Activated naive CD4-positive, alpha-beta T cell treated with anti-CD3 and anti-CD28 coated beads, Interleukin-2, amount 50 U/mL, for 72 hours (primary cell): ENCODE measurements around the gene CD8A. TPM values are rescaled to one million over a fixed set of nuclear protein-coding genes. Genes with fewer than 3 reads are reported as not detected.

Source experiments
- ATAC-seq, 2 donors: fragments of 150-1000 bp; cut with Tn5 transposase; 2 replicates each; pipeline ENCODE4 v1.10.0; 2021; ENCODE audit warnings: mild to moderate bottlenecking in 2 of 2, moderate library complexity in 2 of 2
- DNase-seq, 2 donors: peaks; one replicate each; pipeline ENCODE4 v3.0.0; 2021 to 2022; ENCODE audit warnings: low spot score in 2 of 2
- H3K27ac Mint-ChIP-seq, 2 donors: one replicate each; pipeline ENCODE4 v1.8.0; 2022; ENCODE audit warnings: mild to moderate bottlenecking in 2 of 2, mixed read lengths in 2 of 2
- H3K36me3 Mint-ChIP-seq, 2 donors: one replicate each; pipeline ENCODE4 v1.8.0; 2022; ENCODE audit warnings: mixed read lengths in 2 of 2
- H3K9me3 Mint-ChIP-seq, 2 donors: one replicate each; pipeline ENCODE4 v1.8.0; 2022; ENCODE audit warnings: mixed read lengths in 2 of 2
- total RNA-seq, 2 donors: library from RNA; stranded (reverse); gene quantifications; one replicate each; pipeline ENCODE4 v1.2.3, GENCODE V29; 2022

The CD8A gene
- total RNA-seq, 2 donors from 2014 or later, result 0.31 to 1.7 TPM

DNA sequence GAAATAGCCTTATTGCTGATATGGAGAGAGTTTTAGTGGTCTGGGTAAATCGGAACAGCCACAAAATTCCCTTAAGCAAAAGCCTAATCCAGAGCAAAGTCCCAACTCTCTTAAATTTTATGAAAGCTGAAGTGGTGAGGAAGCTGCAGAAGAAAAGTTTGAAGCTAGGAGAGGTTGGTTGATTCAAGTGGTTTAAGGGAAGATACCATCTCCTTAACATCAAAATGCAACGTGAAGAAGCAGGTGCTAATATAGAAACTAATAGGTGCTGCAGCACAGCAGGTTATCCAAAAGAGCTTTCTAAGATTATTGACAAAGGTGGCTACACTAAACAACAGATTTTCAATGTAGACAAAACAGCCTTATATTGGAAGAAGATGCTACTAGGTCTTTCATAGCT, 28.2 kb upstream of the CD8A start:
- DNase-seq, result no peak
- no peak overlapping the region for H3K27ac Mint-ChIP-seq
- H3K9me3 Mint-ChIP-seq, result peaks cover 0 to 9% of the 10 kb centered on the region in 2 donors
- H3K36me3 Mint-ChIP-seq, result peaks cover 5 to 8% of the 10 kb centered on the region in 2 donors
- no peak for ATAC-seq

- Mint-ChIP-seq H3K9me3 (peaks cover 0 to 9% of the 10 kb centered on the region in 2 donors), H3K36me3 (peaks cover 4 to 5% of the 10 kb centered on the region in 2 donors), H3K27ac (no peak overlapping the region)
- ATAC-seq (no peak), DNase-seq (no peak)
Observed at GRCh38 chr2:86818114-86818801, 27.5 kb upstream of the CD8A start.

- Mint-ChIP-seq H3K27ac (no peak overlapping the region), H3K9me3 (no peaks in the 10 kb centered on the region), H3K36me3 (no peaks in the 10 kb centered on the region)
- ATAC-seq, result peak; percentile 44 to 89
- DNase-seq, result no peak
Observed at GRCh38 chr2:86815611-86816010, 24.9 kb upstream of the CD8A start.

GRCh38 chr2:86809481-86810121, 18.9 kb upstream of the CD8A start:
- DNase-seq, result no peak
- H3K27ac Mint-ChIP-seq, result peak overlapping the region in 1 of 2 donors; percentile 44
- no peaks in the 10 kb centered on the region for H3K36me3 Mint-ChIP-seq
- no peaks in the 10 kb centered on the region for H3K9me3 Mint-ChIP-seq
- no peak for ATAC-seq

- peak; percentile 94 to 95 for ATAC-seq
- no peak overlapping the region for H3K27ac Mint-ChIP-seq
- H3K36me3 Mint-ChIP-seq, result no peaks in the 10 kb centered on the region
Observed at GRCh38 chr2:86808315-86809161, 17.8 kb upstream of the CD8A start.

DNA sequence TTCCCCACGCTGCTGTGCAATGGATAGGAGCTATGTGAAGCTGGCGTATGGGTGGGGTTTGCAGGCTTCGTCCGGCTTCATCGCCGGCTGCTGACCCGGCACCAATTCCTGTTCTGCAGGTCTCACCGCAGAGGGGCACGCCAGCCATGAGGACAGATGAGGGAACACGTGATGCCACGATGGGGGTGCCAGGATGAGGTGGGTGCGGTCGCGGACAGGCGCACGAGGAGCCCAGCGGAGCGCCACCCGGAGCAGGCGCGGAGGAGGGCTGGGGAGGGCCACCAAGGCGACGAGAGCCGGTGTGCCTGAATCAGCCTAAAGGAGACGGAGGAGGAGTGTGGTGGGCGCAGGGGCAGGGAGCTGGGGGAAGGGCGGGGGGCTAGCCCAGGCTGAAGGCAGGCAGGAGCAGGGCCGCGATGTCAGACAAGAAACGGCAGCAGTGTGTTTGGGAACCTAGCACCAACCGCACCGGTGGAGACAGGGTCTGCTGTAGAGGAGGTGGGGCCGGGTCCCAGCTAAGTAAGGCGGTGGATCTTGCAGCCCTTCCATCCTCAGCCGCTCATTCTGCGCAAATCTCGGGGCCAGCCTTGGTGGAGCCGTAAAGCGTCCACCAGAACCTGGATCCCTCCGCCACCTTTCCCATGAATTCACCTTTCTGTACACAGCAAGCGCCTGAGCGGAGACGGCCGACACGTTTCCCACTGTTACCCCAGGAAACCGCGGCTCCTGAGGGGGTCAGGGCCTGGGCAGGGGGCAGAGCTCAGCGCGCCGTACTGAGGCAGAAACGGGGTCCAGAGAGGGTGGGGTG, 17.0 kb upstream of the CD8A start:
- H3K36me3 Mint-ChIP-seq, result no peaks in the 10 kb centered on the region
- H3K9me3 Mint-ChIP-seq, result no peaks in the 10 kb centered on the region
- ATAC-seq, result peak; percentile 46 to 52
- peak in 1 of 2 donors; percentile 32 for DNase-seq
- H3K27ac Mint-ChIP-seq, result no peak overlapping the region

More at GRCh38 chr2:86808315-86809161, 17.8 kb upstream of the CD8A start:
- no peaks in the 10 kb centered on the region for H3K9me3 Mint-ChIP-seq
- peak; percentile 88 to 96 for DNase-seq

GRCh38 chr2:86807133-86807467, 16.4 kb upstream of the CD8A start:
- H3K9me3 Mint-ChIP-seq, result no peaks in the 10 kb centered on the region
- no peaks in the 10 kb centered on the region for H3K36me3 Mint-ChIP-seq
- ATAC-seq, result no peak

DNA sequence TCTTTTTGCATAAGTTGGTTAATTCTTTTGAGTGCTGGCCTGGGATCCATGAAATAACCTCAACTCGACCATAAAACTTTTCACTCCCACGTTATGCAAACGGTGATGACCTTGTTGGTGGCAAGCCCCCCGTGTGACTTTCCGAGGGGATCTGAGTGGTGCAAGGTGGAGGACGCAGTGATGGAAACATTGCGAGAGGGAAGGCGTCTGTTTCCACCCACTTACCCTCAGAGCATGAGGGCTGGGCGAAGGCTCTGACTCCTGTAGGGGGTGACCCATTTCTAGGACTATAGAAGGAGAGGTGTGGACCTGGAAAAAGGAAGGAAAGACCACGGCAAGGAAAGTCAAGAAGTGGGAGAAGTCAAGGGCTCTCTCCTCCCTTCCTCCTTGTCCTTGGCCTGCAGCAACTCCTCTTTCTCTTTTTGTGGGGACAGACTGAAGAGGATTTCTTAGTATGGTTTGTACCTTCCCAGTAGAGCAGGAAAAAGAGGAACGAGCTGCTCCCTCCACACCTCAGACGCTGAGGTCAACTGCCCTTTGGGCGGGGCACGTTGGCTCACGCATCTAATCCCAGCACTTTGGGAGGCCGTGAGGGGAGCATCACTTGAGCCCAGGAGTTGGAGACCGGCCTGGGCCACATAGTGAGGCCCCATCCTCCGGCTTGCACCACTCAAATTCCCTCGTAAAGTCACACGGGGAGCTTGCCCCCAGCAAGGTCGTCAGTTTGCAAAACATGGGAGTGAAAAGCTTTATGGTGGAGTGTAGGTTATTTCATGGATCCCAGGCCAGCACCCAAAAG, 15.5 kb upstream of the CD8A start:
- Mint-ChIP-seq H3K27ac (no peak overlapping the region), H3K9me3 (no peaks in the 10 kb centered on the region), H3K36me3 (no peaks in the 10 kb centered on the region)
- ATAC-seq (no peak), DNase-seq (no peak)

More at GRCh38 chr2:86807133-86807467, 16.4 kb upstream of the CD8A start:
- H3K27ac Mint-ChIP-seq, result no peak overlapping the region
- DNase-seq, result no peak

DNA sequence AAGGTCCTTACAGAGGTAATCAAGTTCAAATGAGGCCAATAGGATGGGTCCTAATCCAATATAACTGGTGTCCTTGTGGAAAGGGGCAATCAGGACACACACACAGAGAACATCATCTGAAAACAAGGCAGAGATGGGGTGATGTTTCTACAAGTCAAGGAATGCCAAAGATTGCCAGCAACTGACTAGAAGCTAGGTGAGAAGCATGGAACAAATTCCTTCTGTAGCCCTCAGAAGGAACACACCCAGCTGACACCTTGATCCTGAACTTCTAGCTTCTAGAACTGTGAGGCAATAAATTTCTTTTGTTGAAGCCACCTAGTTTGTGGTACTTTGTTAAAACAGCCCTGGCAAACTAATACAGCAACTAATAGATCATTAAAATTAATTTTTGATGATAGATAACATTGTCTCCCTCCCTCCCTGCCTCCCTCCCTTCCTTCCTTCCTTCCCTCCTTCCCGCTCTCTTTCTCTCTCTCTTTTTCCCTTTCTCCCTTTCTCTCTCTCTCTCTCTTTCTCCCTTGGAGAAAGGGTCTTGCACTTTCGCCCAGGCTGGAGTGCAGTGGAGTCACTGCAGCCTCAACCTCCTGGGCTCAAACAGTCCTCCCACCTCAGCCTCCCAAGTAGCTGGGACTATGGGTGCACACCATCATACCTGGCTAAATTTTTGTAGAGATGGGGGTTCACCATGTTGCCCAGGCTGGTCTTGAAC, 10.3 kb upstream of the CD8A start:
- Mint-ChIP-seq H3K9me3 (peaks cover 13 to 14% of the 10 kb centered on the region in 2 donors), H3K36me3 (peaks cover 13 to 14% of the 10 kb centered on the region in 2 donors), H3K27ac (no peak overlapping the region)
- ATAC-seq (no peak), DNase-seq (no peak)

GRCh38 chr2:86794861-86795260, 4.1 kb upstream of the CD8A start:
- no peak for DNase-seq
- Mint-ChIP-seq H3K27ac (no peak overlapping the region), H3K36me3 (peaks cover 26 to 45% of the 10 kb centered on the region in 2 donors), H3K9me3 (peaks cover 24 to 25% of the 10 kb centered on the region in 2 donors)
- ATAC-seq, result no peak

GRCh38 chr2:86793752-86794151, 3.0 kb upstream of the CD8A start:
- ATAC-seq, result no peak
- no peak for DNase-seq
- no peak overlapping the region for H3K27ac Mint-ChIP-seq
- peaks cover 24 to 25% of the 10 kb centered on the region in 2 donors for H3K9me3 Mint-ChIP-seq
- peaks cover 26 to 46% of the 10 kb centered on the region in 2 donors for H3K36me3 Mint-ChIP-seq

DNA sequence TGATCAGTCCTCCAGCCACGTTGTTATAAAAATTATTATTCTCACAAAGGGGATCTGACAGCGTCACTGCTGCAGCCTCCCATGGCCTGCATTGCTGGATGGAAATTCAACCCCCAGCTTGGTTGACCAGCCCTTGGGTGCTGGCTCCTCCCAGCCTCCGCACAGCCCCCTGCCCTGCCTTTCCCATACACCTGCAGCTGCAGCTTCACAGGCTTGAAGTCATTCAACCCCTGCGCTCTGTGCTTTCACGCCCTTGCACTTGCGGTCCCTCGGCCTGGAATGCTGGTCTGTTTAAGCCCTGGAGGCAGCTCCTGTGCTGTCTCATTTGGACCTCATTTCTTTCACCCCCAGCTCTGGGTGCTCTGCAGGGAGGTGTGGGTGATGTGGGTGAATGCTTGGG, 860 bp upstream of the CD8A start:
- Mint-ChIP-seq H3K9me3 (peaks cover 16 to 17% of the 10 kb centered on the region in 2 donors), H3K36me3 (peaks cover 17 to 37% of the 10 kb centered on the region in 2 donors), H3K27ac (peak overlapping the region in 1 of 2 donors; percentile 36)
- peak in 1 of 2 donors; percentile 10 for ATAC-seq
- DNase-seq, result no peak

GRCh38 chr2:86790134-86790675, 508 bp downstream of the CD8A start:
- peaks cover 3 to 4% of the 10 kb centered on the region in 2 donors for H3K9me3 Mint-ChIP-seq
- DNase-seq, result peak in 1 of 2 donors; percentile 16
- peak; percentile 5 to 40 for ATAC-seq
- H3K27ac Mint-ChIP-seq, result peak overlapping the region in 1 of 2 donors; percentile 29
- peaks cover 4 to 25% of the 10 kb centered on the region in 2 donors for H3K36me3 Mint-ChIP-seq

- peaks cover 0 to 20% of the 10 kb centered on the region in 2 donors for H3K36me3 Mint-ChIP-seq
- DNase-seq (no peak), ATAC-seq (no peak)
- H3K9me3 Mint-ChIP-seq, result no peaks in the 10 kb centered on the region
- H3K27ac Mint-ChIP-seq, result no peak overlapping the region
Observed at GRCh38 chr2:86789687-86790133, 1.0 kb downstream of the CD8A start.
